H1 (cell line): ENCODE measurements around the gene PITPNC1. TPM values are rescaled to one million over a fixed set of nuclear protein-coding genes. Genes with fewer than 3 reads are reported as not detected.

Experiments used
- BCL11A ChIP-seq, 2 experiments: IDR thresholded peaks; one replicate each; pipeline ENCODE4 v1.6.1; 2011; ENCODE audit warnings: low read depth in 2 of 2, low read length in 2 of 2, mild to moderate bottlenecking in 2 of 2
- CTBP2 ChIP-seq: IDR thresholded peaks from 2 replicates; pipeline ENCODE4 v1.7.0; 2011; ENCODE audit warnings: borderline replicate concordance, mild to moderate bottlenecking, moderate library complexity, mixed read lengths, low read length; ENCODE audit not compliant: insufficient read depth, insufficient read length
- GABPA ChIP-seq: IDR thresholded peaks from 2 replicates; pipeline ENCODE4 v1.6.1; 2011; ENCODE audit warnings: mild to moderate bottlenecking, low read length, moderate library complexity, borderline replicate concordance; ENCODE audit not compliant: insufficient read depth
- NANOG ChIP-seq: IDR thresholded peaks from 2 replicates; pipeline ENCODE4 v1.6.1; 2011; ENCODE audit warnings: low read length, low read depth, mild to moderate bottlenecking, inconsistent platforms; ENCODE audit not compliant: insufficient read depth, poor library complexity, severe bottlenecking
- polyA plus RNA-seq, 7 experiments: library from polyadenylated mRNA; depleted of rRNA in 3 of 7; stranded (reverse) in 5 of 7; unstranded in 2 of 7; fragments of >200 nt in 5 of 7; fragments of 200-250 nt in 2 of 7; gene quantifications; 1 replicate in 5 of 7; 2 replicates in 1 of 7; 4 replicates in 1 of 7; pipeline versions ENCODE4 v1.2.1 to v1.2.3, GENCODE V29; 2011 to 2013; ENCODE audit warnings: missing spikeins in 2 of 7, mixed read lengths in 2 of 7
- total RNA-seq: library from RNA; stranded (reverse); fragmentation: NEBNext Ultra II Directional; extraction: Animal tissue kit (Norgen Biotek cat#: 25700); gene quantifications from 2 replicates; pipeline ENCODE4 v1.2.1, GENCODE V29; 2021

PITPNC1 gene
- total and polyA plus RNA-seq, 2 of the 8 experiments (the other 6 are each of a cell fraction or from before 2014, with no cell fraction given) = 17.6 to 54.7 TPM

DNA sequence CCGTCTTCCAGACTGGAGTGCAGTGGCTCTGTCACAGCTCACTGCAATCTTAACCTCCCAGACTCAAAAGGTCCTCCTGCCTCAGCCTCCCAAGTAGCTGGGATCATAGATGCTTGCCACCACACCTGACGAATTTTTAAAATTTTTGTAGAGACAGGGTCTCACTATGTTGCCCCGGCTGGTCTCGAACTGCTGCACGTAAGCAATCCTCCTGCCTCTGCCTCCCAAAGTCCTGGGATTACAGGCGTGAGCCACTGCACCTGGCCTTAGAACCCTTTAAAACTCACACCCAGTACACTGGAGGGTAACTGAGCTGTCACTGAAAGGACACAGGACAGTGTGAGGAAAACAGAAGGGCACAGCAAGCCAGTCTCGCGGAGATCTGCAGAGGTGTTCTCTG lies 243.0 kb downstream of the PITPNC1 start (continued):
- no peak for TF ChIP-seq GABPA
- no peak for TF ChIP-seq CTBP2
- no peak for TF ChIP-seq NANOG
- no peak for TF ChIP-seq BCL11A (IDR thresholded peaks at IDR 0.05; ENCODE audit: low read depth in 2 of 2, low read length in 2 of 2)
- TF ChIP-seq, all 59 proteins: peak for 0
